Caco-2 (cell line): ENCODE measurements around the gene FAM107B. TPM values are rescaled to one million over a fixed set of nuclear protein-coding genes. Genes with fewer than 3 reads are reported as not detected.

ENCODE experiments used
- BruUV-seq: library from RNA; stranded (reverse); fragments of 400-500 nt; replicated peaks from 2 replicates; lab custom pipeline; 2021; lab: Mats Ljungman, UMichigan
- CTCF ChIA-PET: fragments of 300-600 bp; sonication (Branson Sonifier 250); formaldehyde crosslinking; loops from one replicate; lab custom pipeline; 2022; ENCODE audit warnings: antibody characterized with exemption; lab: Charles Lee
- POLR2A ChIA-PET: fragments of 300-600 bp; sonication (Branson Sonifier 250); formaldehyde crosslinking; loops from one replicate; lab custom pipeline; 2022; ENCODE audit warnings: antibody characterized with exemption; lab: Charles Lee
- DNase-seq, 2 experiments: peaks; one replicate each; pipeline versions ENCODE4 v3.0.0 to v3.0.0-alpha.2; 2020 to 2022
- H3K27me3 ChIP-seq: replicated peaks from 2 replicates; pipeline ENCODE4 v1.6.0; 2011; ENCODE audit warnings: low read length; ENCODE audit not compliant: control insufficient read depth, insufficient read depth
- H3K36me3 ChIP-seq: 2 replicates; pipeline ENCODE4 v1.5.1; 2011; ENCODE audit warnings: low read length; ENCODE audit not compliant: control insufficient read depth, insufficient read depth
- H3K4me1 ChIP-seq: fragments of 250-450 bp; sonication (Bioruptor Pico); 2 replicates; pipeline ENCODE4 v1.5.1; 2020; ENCODE audit warnings: mild to moderate bottlenecking
- H3K4me3 ChIP-seq: 2 replicates; pipeline ENCODE4 v1.5.1; 2011; ENCODE audit warnings: low read depth, mild to moderate bottlenecking, control low read depth, low read length
- H3K9me3 ChIP-seq: fragments of 250-450 bp; sonication (Bioruptor Pico); 2 replicates; pipeline ENCODE4 v1.5.1; 2020; ENCODE audit warnings: mild to moderate bottlenecking, moderate library complexity
- H3K27ac Mint-ChIP-seq: one replicate; pipeline ENCODE4 v1.8.0; 2022; ENCODE audit warnings: mixed read lengths; ENCODE audit not compliant: unreplicated experiment
- H3K27me3 Mint-ChIP-seq: one replicate; pipeline ENCODE4 v1.8.0; 2022; ENCODE audit warnings: mixed read lengths; ENCODE audit not compliant: insufficient read depth, unreplicated experiment
- H3K36me3 Mint-ChIP-seq: one replicate; pipeline ENCODE4 v1.8.0; 2022; ENCODE audit warnings: mild to moderate bottlenecking, mixed read lengths; ENCODE audit not compliant: insufficient read depth, unreplicated experiment
- H3K4me1 Mint-ChIP-seq: one replicate; pipeline ENCODE4 v1.8.0; 2022; ENCODE audit warnings: low read depth, mixed read lengths; ENCODE audit not compliant: unreplicated experiment
- H3K4me3 Mint-ChIP-seq: one replicate; pipeline ENCODE4 v1.8.0; 2022; ENCODE audit warnings: mild to moderate bottlenecking, moderate library complexity, mixed read lengths; ENCODE audit not compliant: unreplicated experiment
- H3K9me3 Mint-ChIP-seq: one replicate; pipeline ENCODE4 v1.8.0; 2022; ENCODE audit warnings: mixed read lengths; ENCODE audit not compliant: unreplicated experiment
- intact Hi-C: fragments of 100-400 bp; cut with micrococcal nuclease; formaldehyde crosslinking; loops from one replicate; pipeline ENCODE4 v1.10.0; 2022; ENCODE audit not compliant: unreplicated experiment
- total RNA-seq: library from RNA; stranded (reverse); gene quantifications from 2 replicates; pipeline ENCODE4 v1.2.3, GENCODE V29; 2022
- TF ChIP-seq, protein P1 (sequence below), 2 experiments: fragments of 200-600 bp in 1 of 2; IDR thresholded peaks; 1 replicate in 1 of 2; 2 replicates in 1 of 2; pipeline versions ENCODE4 v1.5.1 to v1.8.0; 2011 to 2022; ENCODE audit warnings: antibody characterized with exemption in 1 of 2, control low read depth in 1 of 2, inconsistent platforms in 1 of 2, low read depth in 1 of 2, low read length in 1 of 2, mild to moderate bottlenecking in 1 of 2, moderate library complexity in 1 of 2; ENCODE audit not compliant: insufficient read depth in 1 of 2, severe bottlenecking in 1 of 2, unreplicated experiment in 1 of 2

FAM107B gene
- total RNA-seq, 1 experiment from 2014 or later = 206 TPM

DNA sequence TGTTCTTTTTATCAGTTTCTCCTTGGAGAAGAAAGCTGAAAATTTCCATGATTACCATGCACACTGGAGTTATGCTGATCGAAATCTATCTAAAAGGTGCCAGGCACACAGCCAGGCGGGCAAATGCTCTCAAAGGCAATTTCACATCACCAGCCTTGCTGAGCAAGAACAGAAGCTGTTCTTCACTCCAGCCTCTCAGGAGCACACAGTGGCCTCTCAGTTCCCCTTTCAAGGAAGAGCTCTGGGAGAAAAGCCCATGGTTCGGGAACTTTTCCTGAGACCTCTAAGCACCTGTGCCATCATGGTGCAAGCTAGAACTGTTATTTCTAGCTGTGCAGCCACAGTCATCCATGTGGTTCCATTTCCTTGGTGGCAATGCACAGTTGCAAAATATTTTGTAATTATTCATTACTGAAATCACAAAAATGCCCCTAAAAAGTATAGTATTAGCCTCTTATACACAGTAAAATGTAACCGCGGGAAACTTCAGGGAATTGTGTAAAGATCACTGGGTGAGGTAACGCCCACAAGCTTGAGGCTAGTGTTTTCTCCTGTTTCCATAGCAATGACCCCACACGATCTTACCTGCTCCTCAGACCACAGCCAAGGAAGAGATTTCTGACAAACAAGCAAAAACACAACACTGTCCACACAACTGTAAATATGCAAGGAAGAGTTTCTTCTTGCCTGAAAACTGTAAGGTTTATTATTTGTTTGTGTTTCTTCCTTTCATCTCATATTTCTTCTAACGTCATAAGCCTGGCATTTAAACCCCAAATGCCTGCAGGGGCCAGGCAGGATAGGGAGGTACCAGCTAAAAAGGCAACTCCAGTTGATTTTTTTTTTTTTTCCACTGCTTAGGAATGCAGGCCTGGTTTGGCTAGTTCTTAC lies 121.2 kb downstream of the FAM107B start:
- Mint-ChIP-seq H3K9me3 (peaks cover 12% of the 10 kb centered on the region), H3K27me3 (no peaks in the 10 kb centered on the region), H3K27ac (peak overlapping the region; percentile 99), H3K4me1 (peaks cover 32% of the 10 kb centered on the region), H3K36me3 (peaks cover 9% of the 10 kb centered on the region), H3K4me3 (peak overlapping the region; percentile 68)
- Histone ChIP-seq H3K27me3 (no peaks in the 10 kb centered on the region), H3K4me3 (no peak overlapping the region), H3K4me1 (peaks cover 40% of the 10 kb centered on the region), H3K9me3 (peaks cover 11% of the 10 kb centered on the region), H3K36me3 (no peaks in the 10 kb centered on the region)
- ChIA-PET POLR2A (interaction anchor here (0.6 to 1.4 kb wide), 4 partner anchors 18 to 184 kb away, joined by 3 to 5 read pairs (median 4); no protein-coding TSS in a partner anchor), CTCF (no interaction called here)
- peak; percentile 78 to 88 for DNase-seq
- intact Hi-C loops = loop anchor here (1.0 to 5.0 kb wide), 3 partner anchors 17 to 75 kb away; no protein-coding TSS in a partner anchor
- TF ChIP-seq, protein P1, sequence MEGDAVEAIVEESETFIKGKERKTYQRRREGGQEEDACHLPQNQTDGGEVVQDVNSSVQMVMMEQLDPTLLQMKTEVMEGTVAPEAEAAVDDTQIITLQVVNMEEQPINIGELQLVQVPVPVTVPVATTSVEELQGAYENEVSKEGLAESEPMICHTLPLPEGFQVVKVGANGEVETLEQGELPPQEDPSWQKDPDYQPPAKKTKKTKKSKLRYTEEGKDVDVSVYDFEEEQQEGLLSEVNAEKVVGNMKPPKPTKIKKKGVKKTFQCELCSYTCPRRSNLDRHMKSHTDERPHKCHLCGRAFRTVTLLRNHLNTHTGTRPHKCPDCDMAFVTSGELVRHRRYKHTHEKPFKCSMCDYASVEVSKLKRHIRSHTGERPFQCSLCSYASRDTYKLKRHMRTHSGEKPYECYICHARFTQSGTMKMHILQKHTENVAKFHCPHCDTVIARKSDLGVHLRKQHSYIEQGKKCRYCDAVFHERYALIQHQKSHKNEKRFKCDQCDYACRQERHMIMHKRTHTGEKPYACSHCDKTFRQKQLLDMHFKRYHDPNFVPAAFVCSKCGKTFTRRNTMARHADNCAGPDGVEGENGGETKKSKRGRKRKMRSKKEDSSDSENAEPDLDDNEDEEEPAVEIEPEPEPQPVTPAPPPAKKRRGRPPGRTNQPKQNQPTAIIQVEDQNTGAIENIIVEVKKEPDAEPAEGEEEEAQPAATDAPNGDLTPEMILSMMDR (IDR thresholded peaks at IDR 0.05; ENCODE audit: insufficient read depth in 1 of 2, low read depth in 1 of 2, low read length in 1 of 2, severe bottlenecking in 1 of 2, unreplicated experiment in 1 of 2) = no peak
- no TSS peak for BruUV-seq

DNA sequence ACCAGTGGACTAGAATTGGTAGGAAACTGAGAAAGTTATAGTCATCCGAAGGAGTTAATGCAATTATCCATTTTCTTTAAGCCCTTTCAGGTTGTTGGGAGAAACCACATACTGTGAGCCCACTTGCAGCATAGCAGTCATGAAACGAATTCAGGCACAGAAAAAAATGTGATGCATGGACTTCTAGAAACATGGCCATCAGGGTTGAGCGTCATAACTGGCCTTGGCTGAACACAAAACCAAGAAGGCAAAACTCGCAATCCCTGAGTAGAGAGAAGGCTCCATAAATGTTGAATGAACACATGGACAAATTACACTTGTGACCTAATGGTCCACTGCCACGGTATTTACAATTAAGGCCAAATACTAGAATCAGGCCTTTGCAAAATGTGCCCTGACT lies 121.9 kb downstream of the FAM107B start:
- CTCF ChIA-PET = no interaction called here
- peaks cover 9% of the 10 kb centered on the region for H3K36me3 Mint-ChIP-seq
- Histone ChIP-seq H3K9me3 (peaks cover 11% of the 10 kb centered on the region), H3K36me3 (no peaks in the 10 kb centered on the region), H3K4me3 (no peak overlapping the region), H3K4me1 (peaks cover 36% of the 10 kb centered on the region), H3K27me3 (no peaks in the 10 kb centered on the region)
- no peaks in the 10 kb centered on the region for H3K27me3 Mint-ChIP-seq
- H3K4me1 Mint-ChIP-seq = peaks cover 32% of the 10 kb centered on the region
- intact Hi-C loops = loop anchor here (1.0 to 5.0 kb wide), 2 partner anchors 51 to 75 kb away; no protein-coding TSS in a partner anchor
- no TSS peak for BruUV-seq
- DNase-seq = no peak
- H3K4me3 Mint-ChIP-seq = no peak overlapping the region
- POLR2A ChIA-PET = interaction anchor here (1.3 to 1.4 kb wide), 2 partner anchors 48 to 184 kb away, joined by 3 to 4 read pairs; no protein-coding TSS in a partner anchor
- H3K27ac Mint-ChIP-seq = peak overlapping the region; percentile 99
- TF ChIP-seq, protein P1 (IDR thresholded peaks at IDR 0.05; ENCODE audit: insufficient read depth in 1 of 2, low read depth in 1 of 2, low read length in 1 of 2, severe bottlenecking in 1 of 2, unreplicated experiment in 1 of 2) = no peak
- peaks cover 12% of the 10 kb centered on the region for H3K9me3 Mint-ChIP-seq

DNA sequence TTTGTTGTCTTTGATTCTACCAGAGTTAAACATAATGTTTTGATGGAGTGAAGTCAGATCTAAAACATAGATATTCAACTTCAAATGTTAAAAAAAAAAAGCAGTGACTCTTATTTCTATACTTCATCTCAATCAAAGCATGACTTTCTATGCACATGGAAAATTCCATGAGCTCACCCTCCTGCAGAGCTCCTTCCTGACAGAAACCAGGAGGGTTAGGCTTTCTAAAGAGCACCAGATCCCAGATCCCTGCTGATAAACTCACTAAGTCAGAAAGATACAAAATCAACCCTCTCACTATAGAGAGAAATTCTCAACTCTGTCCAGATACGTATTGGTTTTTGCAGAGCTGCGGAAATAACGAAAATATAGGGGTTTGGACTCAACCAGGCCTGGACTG lies 122.6 kb downstream of the FAM107B start:
- Mint-ChIP-seq H3K27me3 (no peaks in the 10 kb centered on the region), H3K4me1 (peaks cover 32% of the 10 kb centered on the region), H3K4me3 (no peak overlapping the region), H3K9me3 (peaks cover 12% of the 10 kb centered on the region), H3K36me3 (peaks cover 9% of the 10 kb centered on the region), H3K27ac (peak overlapping the region; percentile 99)
- TF ChIP-seq, protein P1 (IDR thresholded peaks at IDR 0.05; ENCODE audit: insufficient read depth in 1 of 2, low read depth in 1 of 2, low read length in 1 of 2, severe bottlenecking in 1 of 2, unreplicated experiment in 1 of 2) = no peak
- DNase-seq = no peak
- H3K4me3 ChIP-seq = no peak overlapping the region
- peaks cover 36% of the 10 kb centered on the region for H3K4me1 ChIP-seq
- H3K9me3 ChIP-seq = peaks cover 11% of the 10 kb centered on the region
- BruUV-seq = no TSS peak
- intact Hi-C loops = loop anchor here (5.0 kb wide), 1 partner anchor 50 kb away; no protein-coding TSS in a partner anchor
- ChIA-PET CTCF (no interaction called here), POLR2A (interaction anchor here (0.6 to 0.7 kb wide), 2 partner anchors 138 to 186 kb away, joined by 3 read pairs; partner anchors contain the start of gene CDNF)
- H3K36me3 ChIP-seq = no peaks in the 10 kb centered on the region
- no peaks in the 10 kb centered on the region for H3K27me3 ChIP-seq
